H1 (cell line): ENCODE results near the gene SRD5A3. TPM values are rescaled to one million over a fixed set of nuclear protein-coding genes. Genes with fewer than 3 reads are reported as not detected.

ENCODE experiments used
- CTCF ChIA-PET: fragments of 300-600 bp; sonication (Branson Sonifier 250); formaldehyde crosslinking; loops from one replicate; lab custom pipeline; 2021; ENCODE audit not compliant: partially characterized antibody; lab: Charles Lee
- POLR2A ChIA-PET: fragments of 300-600 bp; sonication (Branson Sonifier 250); formaldehyde crosslinking; loops from one replicate; lab custom pipeline; 2021; ENCODE audit warnings: inconsistent platforms; ENCODE audit not compliant: partially characterized antibody; lab: Charles Lee
- DNase-seq, 2 experiments: peaks; one replicate each; pipeline versions ENCODE4 v3.0.0 to v3.0.0-alpha.2; 2010 to 2022; ENCODE audit warnings: low spot score in 2 of 2, low read depth in 1 of 2, mixed read lengths in 1 of 2
- FAIRE-seq: peaks from 2 replicates; lab custom pipeline; 2011; peaks lifted over from hg19 to GRCh38; lab: Jason Lieb, UNC
- H2AFZ ChIP-seq: 2 replicates; pipeline ENCODE4 v1.8.1; 2012; ENCODE audit warnings: low read length, inconsistent platforms
- H2AK5ac ChIP-seq: 2 replicates; pipeline ENCODE4 v1.6.1; 2013; ENCODE audit warnings: low read depth, low read length
- H2BK120ac ChIP-seq: replicated peaks from 2 replicates; pipeline ENCODE3; 2013; ENCODE audit warnings: low read depth, low read length, inconsistent platforms
- H2BK12ac ChIP-seq: 2 replicates; pipeline ENCODE4 v1.6.1; 2013; ENCODE audit warnings: low read depth, low read length
- H2BK15ac ChIP-seq: 2 replicates; pipeline ENCODE4 v1.6.1; 2013; ENCODE audit warnings: low read length
- H2BK20ac ChIP-seq: 2 replicates; pipeline ENCODE4 v1.6.1; 2013; ENCODE audit warnings: low read length
- H2BK5ac ChIP-seq: 2 replicates; pipeline ENCODE4 v1.6.1; 2013; ENCODE audit warnings: low read depth, low read length
- H3K14ac ChIP-seq: 2 replicates; pipeline ENCODE4 v1.6.1; 2013; ENCODE audit warnings: inconsistent platforms; ENCODE audit not compliant: insufficient read length
- H3K18ac ChIP-seq: 2 replicates; pipeline ENCODE4 v1.6.1; 2013; ENCODE audit warnings: low read length; ENCODE audit errors: extremely low read depth
- H3K23ac ChIP-seq: 2 replicates; pipeline ENCODE4 v1.6.1; 2013; ENCODE audit warnings: inconsistent platforms; ENCODE audit not compliant: insufficient read length
- H3K23me2 ChIP-seq: 2 replicates; pipeline ENCODE4 v1.6.1; 2013; ENCODE audit warnings: low read depth, low read length
- H3K27ac ChIP-seq: 2 replicates; pipeline ENCODE4 v1.6.1; 2011; ENCODE audit warnings: low read depth, low read length, inconsistent platforms
- H3K27me3 ChIP-seq, 4 experiments: replicated peaks in 1 of 4; 1 replicate in 1 of 4; 2 replicates in 3 of 4; pipeline versions ENCODE4 v1.6.1 to v1.8.1; 2011 to 2013; ENCODE audit warnings: low read length in 3 of 4, mild to moderate bottlenecking in 3 of 4, inconsistent platforms in 2 of 4, mixed read lengths in 2 of 4, moderate library complexity in 1 of 4; ENCODE audit not compliant: control insufficient read depth in 3 of 4, insufficient read depth in 3 of 4; ENCODE audit errors: extremely low read depth in 1 of 4
- H3K36me3 ChIP-seq, 4 experiments: 2 replicates each; pipeline versions ENCODE4 v1.6.1 to v1.8.1; 2011 to 2013; ENCODE audit warnings: mild to moderate bottlenecking in 4 of 4, low read length in 3 of 4, moderate library complexity in 2 of 4, control low read depth in 1 of 4, inconsistent platforms in 1 of 4; ENCODE audit not compliant: insufficient read depth in 4 of 4, control insufficient read depth in 2 of 4
- H3K4ac ChIP-seq: replicated peaks from 2 replicates; pipeline ENCODE3; 2013; ENCODE audit warnings: low read length, low read depth, mixed read lengths, inconsistent platforms; ENCODE audit not compliant: insufficient read length
- H3K4me1 ChIP-seq, 4 experiments: replicated peaks in 1 of 4; 1 replicate in 1 of 4; 2 replicates in 3 of 4; pipeline versions ENCODE4 v1.6.1 to v1.8.1; 2011 to 2013; ENCODE audit warnings: low read length in 3 of 4, inconsistent platforms in 2 of 4, mixed read lengths in 1 of 4; ENCODE audit not compliant: insufficient read depth in 4 of 4, control insufficient read depth in 3 of 4
- H3K4me2 ChIP-seq, 2 experiments: 2 replicates each; pipeline versions ENCODE4 v1.6.1 to v1.8.1; 2011 to 2013; ENCODE audit warnings: low read depth in 2 of 2, low read length in 2 of 2, control low read depth in 1 of 2, inconsistent platforms in 1 of 2, mild to moderate bottlenecking in 1 of 2; ENCODE audit not compliant: insufficient read depth in 1 of 2
- H3K4me3 ChIP-seq, 4 experiments: fragments of 200-600, 300-600 bp in 1 of 4; sonication (generic), shearing (Covaris generic), sonication (Bioruptor Twin) in 1 of 4; 2 replicates each; pipeline versions ENCODE4 v1.5.1 to v1.8.1; 2011 to 2016; ENCODE audit warnings: low read length in 4 of 4, low read depth in 3 of 4, control low read depth in 2 of 4, inconsistent platforms in 2 of 4, mild to moderate bottlenecking in 2 of 4, mixed read lengths in 1 of 4, moderate library complexity in 1 of 4; ENCODE audit not compliant: insufficient read depth in 2 of 4; ENCODE audit errors: extremely low read depth in 1 of 4
- H3K56ac ChIP-seq: replicated peaks from 2 replicates; pipeline ENCODE3; 2013; ENCODE audit warnings: low read depth, mild to moderate bottlenecking, mixed read lengths, low read length, inconsistent platforms; ENCODE audit not compliant: insufficient read length
- H3K79me1 ChIP-seq: 2 replicates; pipeline ENCODE4 v1.6.1; 2013; ENCODE audit warnings: low read depth, low read length, control low read depth
- H3K79me2 ChIP-seq, 2 experiments: 2 replicates each; pipeline versions ENCODE4 v1.6.1 to v1.8.1; 2012 to 2013; ENCODE audit warnings: low read length in 2 of 2, mild to moderate bottlenecking in 2 of 2, inconsistent platforms in 1 of 2; ENCODE audit not compliant: insufficient read depth in 2 of 2, control insufficient read depth in 1 of 2
- H3K9ac ChIP-seq, 4 experiments: replicated peaks in 1 of 4; 1 replicate in 1 of 4; 2 replicates in 3 of 4; pipeline versions ENCODE4 v1.6.1 to v1.8.1; 2011 to 2013; ENCODE audit warnings: low read depth in 3 of 4, low read length in 3 of 4, control low read depth in 2 of 4, mild to moderate bottlenecking in 2 of 4, moderate library complexity in 2 of 4, inconsistent platforms in 1 of 4; ENCODE audit errors: extremely low read depth in 1 of 4
- H3K9me3 ChIP-seq, 2 experiments: 2 replicates each; pipeline versions ENCODE4 v1.6.1 to v1.8.1; 2012 to 2013; ENCODE audit warnings: mild to moderate bottlenecking in 2 of 2, moderate library complexity in 2 of 2, control low read depth in 1 of 2, inconsistent platforms in 1 of 2, low read depth in 1 of 2, low read length in 1 of 2, mixed read lengths in 1 of 2; ENCODE audit not compliant: insufficient read depth in 2 of 2
- H4K20me1 ChIP-seq, 2 experiments: replicated peaks in 1 of 2; 2 replicates each; pipeline versions ENCODE3 to v1.8.1; 2011 to 2013; ENCODE audit warnings: inconsistent platforms in 2 of 2, low read length in 2 of 2, mild to moderate bottlenecking in 1 of 2; ENCODE audit not compliant: insufficient read depth in 2 of 2, control insufficient read depth in 1 of 2
- H4K5ac ChIP-seq: 2 replicates; pipeline ENCODE4 v1.6.1; 2013; ENCODE audit warnings: low read length, low read depth, mixed read lengths, inconsistent platforms; ENCODE audit not compliant: insufficient read length
- H4K8ac ChIP-seq: 2 replicates; pipeline ENCODE4 v1.8.0; 2013; ENCODE audit warnings: mild to moderate bottlenecking, moderate library complexity, low read length, inconsistent platforms; ENCODE audit not compliant: insufficient read depth; ENCODE audit errors: extremely low read depth
- H4K91ac ChIP-seq: replicated peaks from 2 replicates; pipeline ENCODE3; 2013; ENCODE audit warnings: low read length, mixed read lengths, inconsistent platforms; ENCODE audit not compliant: insufficient read length
- GABPA ChIP-seq: IDR thresholded peaks from 2 replicates; pipeline ENCODE4 v1.6.1; 2011; ENCODE audit warnings: mild to moderate bottlenecking, low read length, moderate library complexity, borderline replicate concordance; ENCODE audit not compliant: insufficient read depth
- TCF12 ChIP-seq: IDR thresholded peaks from 2 replicates; pipeline ENCODE4 v1.6.1; 2011; ENCODE audit warnings: low read depth, mild to moderate bottlenecking, low read length
- WGBS, 2 experiments: shearing (Covaris generic) in 1 of 2; methylation state at CpG; one replicate each; pipeline versions ENCODE4 v1.1.6 to v1.1.7; 2013 to 2015; ENCODE audit warnings: low lambda C conversion rate in 2 of 2, mixed read lengths in 2 of 2, inconsistent platforms in 1 of 2, low coverage in 1 of 2, missing lambda C conversion rate in 1 of 2; ENCODE audit not compliant: insufficient replicate concordance in 2 of 2, insufficient coverage in 1 of 2, insufficient read length in 1 of 2; ENCODE audit errors: extremely low coverage in 1 of 2, missing lambda C conversion rate in 1 of 2; 5-methylcytosine and 5-hydroxymethylcytosine counted together
- polyA plus RNA-seq, 7 experiments: library from polyadenylated mRNA; depleted of rRNA in 3 of 7; stranded (reverse) in 5 of 7; unstranded in 2 of 7; fragments of >200 nt in 5 of 7; fragments of 200-250 nt in 2 of 7; gene quantifications; 1 replicate in 5 of 7; 2 replicates in 1 of 7; 4 replicates in 1 of 7; pipeline versions ENCODE4 v1.2.1 to v1.2.3, GENCODE V29; 2011 to 2013; ENCODE audit warnings: missing spikeins in 2 of 7, mixed read lengths in 2 of 7
- total RNA-seq: library from RNA; stranded (reverse); fragmentation: NEBNext Ultra II Directional; extraction: Animal tissue kit (Norgen Biotek cat#: 25700); gene quantifications from 2 replicates; pipeline ENCODE4 v1.2.1, GENCODE V29; 2021

Gene SRD5A3
- total and polyA plus RNA-seq, 2 of the 8 experiments (the other 6 are each of a cell fraction or from before 2014, with no cell fraction given): 19.6 to 34.6 TPM

DNA sequence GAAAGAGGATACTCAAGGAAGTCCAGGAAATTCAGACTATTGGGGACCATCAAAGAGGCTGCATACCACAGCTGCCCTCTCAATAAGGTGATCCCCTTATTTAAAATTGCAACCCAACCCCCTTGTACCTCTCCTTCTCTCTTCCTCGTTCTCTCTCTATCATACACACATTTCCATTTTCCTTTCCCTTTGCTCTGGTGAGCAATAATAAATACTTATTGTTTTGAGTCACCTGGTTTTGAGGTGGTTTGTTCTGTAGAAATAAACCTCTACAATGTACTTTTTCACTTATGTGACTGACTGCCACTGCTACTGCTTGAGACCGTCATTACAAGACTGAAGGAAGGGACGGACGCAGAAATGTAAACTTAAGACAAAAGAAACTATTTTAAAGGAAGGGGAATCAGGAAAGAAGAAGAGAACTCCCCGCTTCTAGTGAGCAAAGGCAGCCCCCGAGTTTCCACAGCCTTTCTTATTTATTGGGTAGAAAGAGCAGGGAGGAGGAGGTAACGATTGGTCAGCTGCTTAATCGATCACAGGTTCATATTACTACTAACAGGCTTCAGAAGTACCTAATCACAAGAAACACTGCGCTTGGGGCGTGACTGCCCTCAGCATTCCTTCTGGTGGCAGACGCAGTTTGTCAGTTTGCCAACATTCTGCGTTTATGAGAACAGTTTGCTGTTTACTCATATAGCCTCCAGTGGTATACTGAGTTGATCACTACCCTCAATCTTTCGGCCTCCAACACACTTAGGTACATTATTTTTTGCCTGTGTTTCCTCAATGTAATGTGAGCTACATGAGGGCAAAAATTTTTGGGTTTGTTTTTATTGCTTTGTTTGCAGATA, 32.8 kb downstream of the SRD5A3 start:
- FAIRE-seq (no peak), DNase-seq (no peak)
- H2BK120ac ChIP-seq: no peak overlapping the region
- no peak overlapping the region for H2BK5ac ChIP-seq
- no peak overlapping the region for H4K5ac ChIP-seq
- H4K91ac ChIP-seq: no peak overlapping the region
- no peak overlapping the region for H3K4ac ChIP-seq
- H3K23me2 ChIP-seq: no peaks in the 10 kb centered on the region
- no peak overlapping the region for H2AK5ac ChIP-seq
- no peaks in the 10 kb centered on the region for H3K79me1 ChIP-seq
- H2BK20ac ChIP-seq: no peak overlapping the region
- H3K9ac ChIP-seq: no peak overlapping the region
- POLR2A ChIA-PET: interaction anchor here (1.4 to 3.4 kb wide), 2 partner anchors 7 to 17 kb away, joined by 4 to 16 read pairs; partner anchors contain the start of gene TMEM165
- no peaks in the 10 kb centered on the region for H4K20me1 ChIP-seq
- TF ChIP-seq GABPA (no peak), TCF12 (no peak)
- H3K4me3 ChIP-seq: no peak overlapping the region
- H3K14ac ChIP-seq: no peak overlapping the region
- H3K79me2 ChIP-seq: no peaks in the 10 kb centered on the region
- no peaks in the 10 kb centered on the region for H3K36me3 ChIP-seq
- H3K4me2 ChIP-seq: no peak overlapping the region
- H2BK12ac ChIP-seq: no peak overlapping the region
- H3K18ac ChIP-seq: no peak overlapping the region
- no peaks in the 10 kb centered on the region for H3K9me3 ChIP-seq
- H4K8ac ChIP-seq: no peak overlapping the region
- no peaks in the 10 kb centered on the region for H3K27me3 ChIP-seq
- CTCF ChIA-PET: interaction anchor here (1.0 kb wide), 1 partner anchor 19 kb away, joined by 3 read pairs; no protein-coding TSS in a partner anchor
- no peak overlapping the region for H3K56ac ChIP-seq
- no peak overlapping the region for H3K23ac ChIP-seq
- H3K4me1 ChIP-seq: no peaks in the 10 kb centered on the region
- WGBS, 2 experiments: 93 to 100% methylated on average over 1 to 13 of the region's 13 CpGs
- H2BK15ac ChIP-seq: no peak overlapping the region
- no peak overlapping the region for H2AFZ ChIP-seq
- H3K27ac ChIP-seq: no peak overlapping the region
